NCI-H1694 treated with DMSO at 0.1 percent for 48 hours (cell line): ENCODE data around the gene RPS6KC1.
"Not testable (repeated sequence)": the region's sequence is repeated elsewhere in the genome, so short reads cannot be mapped to it uniquely, and the experiment has no call there.

Experiments used
- DNase-seq: peaks from one replicate; lab custom pipeline; 2025; lab: John Stamatoyannopoulos, UW

Gene RPS6KC1

GRCh38 chr1:213106298-213106697, 55.3 kb downstream of the RPS6KC1 start:
- no peak for DNase-seq

- DNase-seq, result no peak
These were observed 56.6 kb downstream of the RPS6KC1 start for GRCh38 chr1:213107613-213108012.

GRCh38 chr1:213110349-213111300, 59.6 kb downstream of the RPS6KC1 start:
- DNase-seq, result no peak

- no peak for DNase-seq
These were observed 60.5 kb downstream of the RPS6KC1 start for GRCh38 chr1:213111502-213111901.

DNA sequence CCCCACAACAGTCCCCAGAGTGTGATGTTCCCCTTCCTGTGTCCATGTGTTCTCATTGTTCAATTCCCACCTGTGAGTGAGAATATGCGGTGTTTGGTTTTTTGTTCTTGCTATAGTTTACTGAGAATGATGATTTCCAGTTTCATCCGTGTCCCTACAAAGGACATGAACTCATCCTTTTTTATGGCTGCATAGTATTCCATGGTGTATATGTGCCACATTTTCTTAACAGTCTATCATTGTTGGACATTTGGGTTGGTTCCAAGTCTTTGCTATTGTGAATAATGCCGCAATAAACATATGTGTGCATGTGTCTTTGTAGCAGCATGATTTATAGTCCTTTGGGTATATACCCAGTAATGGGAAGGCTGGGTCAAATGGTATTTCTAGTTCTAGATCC, 61.7 kb downstream of the RPS6KC1 start:
- DNase-seq, result not testable (repeated sequence)

- DNase-seq, result not testable (repeated sequence)
These were observed 66.7 kb downstream of the RPS6KC1 start for GRCh38 chr1:213117699-213118180.

DNA sequence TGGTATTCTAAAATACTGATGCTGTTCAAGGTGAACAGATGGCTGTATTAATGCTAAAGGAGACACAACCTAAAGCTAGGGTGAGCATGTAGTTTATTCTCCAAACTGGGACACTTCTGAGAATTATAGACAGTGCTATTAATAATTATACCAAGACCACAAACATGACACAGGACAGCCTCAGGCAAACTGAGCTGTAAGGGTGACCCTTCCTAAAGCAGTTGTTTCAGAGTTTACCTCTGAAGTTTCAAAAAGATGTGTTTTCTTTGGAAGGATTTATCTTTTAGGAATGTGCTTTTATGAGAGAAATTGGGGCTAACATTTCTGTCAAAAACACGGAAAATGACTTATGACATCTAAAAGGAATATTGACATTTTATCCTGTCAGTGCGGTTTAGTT, 68.8 kb downstream of the RPS6KC1 start:
- DNase-seq, result no peak

DNA sequence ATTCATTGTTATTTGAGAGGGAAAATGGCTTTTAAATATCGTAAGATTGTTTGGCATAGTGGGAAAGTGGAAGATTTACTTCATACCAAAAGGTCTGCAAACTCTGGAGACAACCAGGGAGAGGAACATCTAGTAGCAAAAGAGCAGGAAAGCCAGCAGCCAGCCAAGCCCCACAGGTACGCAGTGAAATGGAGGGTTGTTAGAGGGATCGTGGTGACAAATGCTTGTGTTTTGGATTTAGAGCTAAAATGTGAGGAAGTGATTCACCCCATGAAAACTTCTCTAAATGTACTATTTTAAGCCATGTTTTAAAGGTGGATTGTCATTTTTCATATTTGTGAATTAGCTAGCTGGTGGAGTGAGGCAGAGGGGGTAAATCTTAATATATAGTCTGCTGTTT, 69.3 kb downstream of the RPS6KC1 start:
- no peak for DNase-seq

DNA sequence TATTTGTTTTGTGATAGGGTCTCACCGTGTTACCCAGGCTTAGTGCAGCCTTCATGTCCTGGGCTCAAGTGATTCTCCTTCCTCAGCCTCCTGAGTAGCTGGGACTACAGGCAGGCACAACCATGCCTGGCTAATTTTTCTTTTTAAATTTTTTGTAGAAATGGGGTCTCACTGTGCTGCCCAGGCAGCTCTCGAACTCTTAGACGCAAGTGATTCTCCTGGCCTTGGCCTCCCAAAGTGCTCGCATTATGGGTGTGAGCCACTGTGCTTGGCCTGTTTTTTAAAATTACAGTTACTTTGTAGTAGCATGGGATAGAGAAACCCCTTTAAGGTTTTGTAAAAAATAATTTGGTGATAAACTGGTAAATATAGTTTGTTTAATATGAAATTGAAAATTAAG, 69.9 kb downstream of the RPS6KC1 start:
- no peak for DNase-seq

- peak; percentile 60 for DNase-seq
These were observed 71.5 kb downstream of the RPS6KC1 start for GRCh38 chr1:213122514-213122929.

DNA sequence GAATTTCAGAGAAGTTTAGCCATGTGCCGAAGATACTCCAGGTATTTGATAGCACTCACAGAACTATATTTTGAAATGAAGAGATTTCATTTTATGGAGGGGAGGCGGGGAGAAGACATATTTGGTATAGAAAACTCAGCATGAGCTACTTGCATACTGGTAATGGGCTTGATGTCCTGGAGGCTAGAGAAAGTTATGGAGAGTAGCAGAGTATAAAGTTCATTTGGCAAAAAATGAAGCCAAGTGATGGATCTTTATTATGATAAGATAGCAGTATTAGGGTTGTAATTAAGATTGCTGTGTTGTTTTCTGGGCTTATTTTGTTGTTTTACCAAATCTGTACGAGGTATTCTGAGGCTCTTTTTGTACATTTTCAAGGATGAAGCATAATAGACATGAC, 72.0 kb downstream of the RPS6KC1 start:
- DNase-seq, result no peak

DNA sequence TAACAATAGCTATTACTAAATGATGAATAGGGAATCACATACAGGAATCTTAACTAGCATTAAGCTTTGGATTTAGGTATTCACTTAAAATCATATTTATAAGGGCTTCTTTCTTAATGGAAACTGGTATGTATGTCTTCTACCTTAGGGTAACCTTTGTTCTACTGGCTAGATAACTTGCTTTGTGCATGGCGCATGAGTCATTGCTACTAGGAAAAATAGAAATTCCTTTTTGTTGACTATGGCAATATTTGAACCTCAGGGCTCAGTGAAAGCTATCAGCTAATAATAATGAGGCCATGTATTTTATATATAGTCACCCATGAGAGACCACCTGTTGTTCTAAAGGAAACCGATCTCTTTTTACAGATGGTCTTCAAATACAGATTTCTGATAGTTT, 72.5 kb downstream of the RPS6KC1 start:
- no peak for DNase-seq

- DNase-seq, result no peak
These were observed 73.5 kb downstream of the RPS6KC1 start for GRCh38 chr1:213124590-213124989.

- DNase-seq, result no peak
These were observed 74.6 kb downstream of the RPS6KC1 start for GRCh38 chr1:213125643-213126042.

DNA sequence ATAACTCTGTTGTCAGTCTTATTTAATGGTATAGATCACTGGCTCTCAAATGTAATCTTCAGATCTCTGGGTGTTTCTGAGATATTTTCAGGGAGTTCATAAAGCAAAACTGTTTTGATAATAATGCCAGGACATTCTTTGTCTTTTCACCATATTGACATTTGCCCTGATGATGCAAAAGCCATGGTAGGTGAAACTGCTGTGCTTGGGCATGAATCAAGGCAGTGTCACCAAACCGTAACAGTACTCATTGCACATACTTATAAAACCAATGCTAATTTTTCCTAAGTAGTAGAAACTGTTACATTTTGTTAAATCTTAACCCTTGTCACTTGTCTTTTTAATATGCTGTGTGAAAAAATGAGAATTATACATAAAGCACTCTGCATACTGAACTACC, 76.0 kb downstream of the RPS6KC1 start:
- no peak for DNase-seq

GRCh38 chr1:213131851-213132655, 81.0 kb downstream of the RPS6KC1 start:
- peak; percentile 37 for DNase-seq

DNA sequence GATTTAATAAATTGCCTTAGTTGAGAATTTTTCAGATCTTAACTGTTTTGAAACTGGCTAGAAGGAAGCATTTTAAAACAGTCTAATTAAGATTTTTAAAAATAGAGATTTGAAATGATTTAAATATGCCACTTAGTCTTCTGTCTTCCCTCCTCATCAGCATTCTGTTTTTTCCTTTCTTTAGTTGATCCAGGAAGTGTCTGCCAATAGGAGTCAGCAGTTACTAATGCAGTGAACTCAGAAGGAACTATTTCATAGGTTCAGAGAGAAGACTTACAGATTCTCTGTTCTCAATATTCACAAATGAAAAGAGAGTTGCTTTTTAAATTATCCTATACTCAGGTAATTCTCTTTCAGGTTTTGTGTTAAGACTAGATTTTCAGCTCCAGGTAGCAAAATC, 84.5 kb downstream of the RPS6KC1 start:
- DNase-seq, result no peak

DNA sequence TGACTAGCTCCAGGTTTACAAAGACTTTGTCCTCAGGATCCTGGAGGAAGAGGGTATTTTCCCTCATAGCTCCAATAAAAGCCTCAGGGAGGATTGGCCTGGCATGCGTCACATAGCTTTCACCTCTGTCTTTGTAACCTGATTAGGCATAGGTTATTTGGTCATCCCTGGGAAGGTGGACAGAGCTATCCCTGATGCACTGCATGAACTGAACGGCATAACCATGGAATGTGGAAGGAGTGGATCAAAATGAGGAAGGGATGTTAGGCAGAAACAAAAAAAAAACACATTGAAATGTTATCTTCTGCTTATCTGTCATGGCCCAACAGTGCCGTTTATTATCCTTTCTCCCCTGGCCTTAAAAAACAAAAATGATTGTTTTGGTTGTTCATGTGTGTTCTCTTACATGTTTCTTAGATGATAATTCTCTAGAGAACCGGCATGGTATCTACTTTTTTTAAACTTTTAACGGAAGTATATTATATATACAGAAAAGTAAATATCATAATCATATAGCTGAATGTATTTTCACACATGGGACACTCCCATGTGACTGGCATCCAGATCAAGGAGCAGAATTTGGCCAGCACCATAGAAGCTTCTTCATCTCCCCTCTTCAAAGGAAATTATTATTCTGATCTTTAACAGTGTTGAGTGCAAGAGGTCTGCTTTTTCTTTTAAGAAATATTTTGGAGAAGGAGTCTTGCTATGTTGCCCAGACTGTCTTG, 85.3 kb downstream of the RPS6KC1 start:
- DNase-seq, result no peak

GRCh38 chr1:213138391-213138790, 87.3 kb downstream of the RPS6KC1 start:
- no peak for DNase-seq

GRCh38 chr1:213138892-213139291, 87.9 kb downstream of the RPS6KC1 start:
- no peak for DNase-seq

DNA sequence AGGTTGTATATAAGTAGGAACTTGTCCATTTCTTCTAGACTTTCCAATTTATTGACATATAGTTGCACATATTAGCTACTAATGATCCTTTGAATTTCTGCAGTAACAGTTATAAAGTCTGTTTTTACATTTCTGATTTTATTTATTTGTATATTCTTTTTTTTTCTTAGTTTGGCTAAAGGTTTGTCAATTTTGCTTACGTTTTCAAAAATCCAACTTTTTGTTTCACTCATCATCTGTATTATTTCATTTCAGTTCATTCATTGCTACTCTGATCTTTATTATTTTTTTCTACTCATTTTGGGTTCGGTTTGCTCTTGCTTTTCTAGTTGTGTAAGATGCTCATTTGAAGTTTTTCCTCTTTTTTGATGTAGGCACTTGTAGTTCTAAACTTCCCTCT, 97.9 kb downstream of the RPS6KC1 start:
- no peak for DNase-seq

DNA sequence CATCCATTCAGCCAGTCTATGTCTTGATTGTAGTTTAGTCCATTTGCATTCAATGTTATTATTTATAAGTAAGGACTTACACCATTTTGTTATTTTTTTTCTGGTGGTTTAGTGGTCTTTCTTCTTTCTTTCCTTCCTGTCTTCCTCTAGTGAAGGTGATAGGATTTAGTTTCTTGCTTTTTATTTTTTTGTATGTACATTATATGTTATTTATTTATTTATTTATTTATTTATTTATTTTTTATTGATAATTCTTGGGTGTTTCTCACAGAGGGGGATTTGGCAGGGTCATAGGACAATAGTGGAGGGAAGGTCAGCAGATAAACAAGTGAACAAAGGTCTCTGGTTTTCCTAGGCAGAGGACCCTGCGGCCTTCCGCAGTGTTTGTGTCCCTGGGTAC, 99.0 kb downstream of the RPS6KC1 start:
- DNase-seq, result not testable (repeated sequence)
